Uterus (tissue), 2 donors: ENCODE data around the gene HDAC2.
"Not testable (repeated sequence)": the region's sequence is repeated elsewhere in the genome, so short reads cannot be mapped to it uniquely, and the experiment has no call there.

Experiments used
- POLR2A ChIP-seq, 2 donors: fragments of 450-650 bp; IDR thresholded peaks; one replicate each; pipeline ENCODE4 v1.6.1; 2016; ENCODE audit warnings: antibody characterized with exemption in 2 of 2, mild to moderate bottlenecking in 1 of 2, moderate library complexity in 1 of 2
- TF ChIP-seq, protein P1 (sequence below), 4 experiments: fragments of 200-600 bp in 2 of 4; fragments of 450-650 bp in 2 of 4; sonication (generic) in 2 of 4; IDR thresholded peaks; one replicate each; pipeline ENCODE4 v1.5.1; 2016 to 2019; ENCODE audit warnings: antibody characterized with exemption in 4 of 4, mild to moderate bottlenecking in 2 of 4, moderate library complexity in 1 of 4

DNA sequence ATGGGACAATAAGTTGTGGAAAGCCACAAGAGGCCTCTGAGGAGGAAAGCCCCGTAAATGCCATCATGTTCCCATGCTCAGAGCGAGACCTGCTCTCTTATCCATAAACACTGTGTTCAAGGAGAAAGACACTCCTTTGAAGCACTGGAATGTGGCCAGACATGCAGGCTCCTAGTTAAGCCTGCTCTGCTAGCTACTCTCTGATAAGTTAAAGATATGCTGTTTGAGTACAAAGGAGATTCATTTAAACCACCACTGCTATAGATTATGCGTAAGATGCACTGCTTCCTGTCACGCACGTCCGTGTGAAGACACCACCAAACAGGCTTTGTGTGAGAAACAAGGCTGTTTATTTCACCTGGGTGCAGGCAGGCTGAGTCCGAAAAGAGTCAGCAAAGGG is 40.5 kb upstream of the HDAC2 start:
- TF ChIP-seq POLR2A (IDR thresholded peaks at IDR 0.05): not testable (repeated sequence)
- TF ChIP-seq, protein P1, sequence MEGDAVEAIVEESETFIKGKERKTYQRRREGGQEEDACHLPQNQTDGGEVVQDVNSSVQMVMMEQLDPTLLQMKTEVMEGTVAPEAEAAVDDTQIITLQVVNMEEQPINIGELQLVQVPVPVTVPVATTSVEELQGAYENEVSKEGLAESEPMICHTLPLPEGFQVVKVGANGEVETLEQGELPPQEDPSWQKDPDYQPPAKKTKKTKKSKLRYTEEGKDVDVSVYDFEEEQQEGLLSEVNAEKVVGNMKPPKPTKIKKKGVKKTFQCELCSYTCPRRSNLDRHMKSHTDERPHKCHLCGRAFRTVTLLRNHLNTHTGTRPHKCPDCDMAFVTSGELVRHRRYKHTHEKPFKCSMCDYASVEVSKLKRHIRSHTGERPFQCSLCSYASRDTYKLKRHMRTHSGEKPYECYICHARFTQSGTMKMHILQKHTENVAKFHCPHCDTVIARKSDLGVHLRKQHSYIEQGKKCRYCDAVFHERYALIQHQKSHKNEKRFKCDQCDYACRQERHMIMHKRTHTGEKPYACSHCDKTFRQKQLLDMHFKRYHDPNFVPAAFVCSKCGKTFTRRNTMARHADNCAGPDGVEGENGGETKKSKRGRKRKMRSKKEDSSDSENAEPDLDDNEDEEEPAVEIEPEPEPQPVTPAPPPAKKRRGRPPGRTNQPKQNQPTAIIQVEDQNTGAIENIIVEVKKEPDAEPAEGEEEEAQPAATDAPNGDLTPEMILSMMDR (IDR thresholded peaks at IDR 0.05): not testable (repeated sequence)
